Measurements from ENCODE around the gene GNA15.

Gene GNA15

GRCh38 chr19:3125900-3126524, 9.8 kb upstream of the GNA15 start (continued):
- no peak for TF ChIP-seq BCL6B (tag by site-specific recombination; IDR thresholded peaks at IDR 0.05)
- peak; percentile 73 for TF ChIP-seq HIC1 (tag by site-specific recombination; IDR thresholded peaks at IDR 0.05)
- no peak for TF ChIP-seq ZNF624 (tag by site-specific recombination; IDR thresholded peaks at IDR 0.05)
- no peak for TF ChIP-seq AEBP2 (tag by site-specific recombination; IDR thresholded peaks at IDR 0.05; ENCODE audit: borderline replicate concordance)
- no peak for TF ChIP-seq ZNF202 (tag by site-specific recombination; IDR thresholded peaks at IDR 0.05; ENCODE audit: borderline replicate concordance)
- TF ChIP-seq ZNF654 (tag by site-specific recombination; IDR thresholded peaks at IDR 0.05; ENCODE audit: low read depth) = peak; percentile 22
- no peak for TF ChIP-seq ZSCAN4 (tag by site-specific recombination; IDR thresholded peaks at IDR 0.05)
- TF ChIP-seq ZNF488 (tag by site-specific recombination; IDR thresholded peaks at IDR 0.05) = no peak
- TF ChIP-seq ZNF292 (tag by site-specific recombination; IDR thresholded peaks at IDR 0.05; ENCODE audit: borderline replicate concordance, low read depth) = no peak
- TF ChIP-seq PRDM1 (tag by site-specific recombination; IDR thresholded peaks at IDR 0.05) = no peak
- TF ChIP-seq GLI4 (tag by site-specific recombination; IDR thresholded peaks at IDR 0.05) = no peak
- no peak for TF ChIP-seq ZNF747 (tag by site-specific recombination; IDR thresholded peaks at IDR 0.05)
- no peak for TF ChIP-seq ZNF548 (tag by site-specific recombination; IDR thresholded peaks at IDR 0.05)
- TF ChIP-seq ZNF518A (tag by site-specific recombination; conservative IDR thresholded peaks at IDR 0.05; ENCODE audit: low read depth) = no peak
- TF ChIP-seq ZFP69B (tag by site-specific recombination; IDR thresholded peaks at IDR 0.05) = no peak
- TF ChIP-seq ZNF133 (tag by site-specific recombination; IDR thresholded peaks at IDR 0.05) = no peak
- TF ChIP-seq ZNF398 (tag by site-specific recombination; IDR thresholded peaks at IDR 0.05) = peak; percentile 74
- no peak for TF ChIP-seq GLIS1 (tag by site-specific recombination; IDR thresholded peaks at IDR 0.05)
- TF ChIP-seq ZNF664 (tag by site-specific recombination; IDR thresholded peaks at IDR 0.05) = no peak
- no peak for TF ChIP-seq PRDM10 (tag by site-specific recombination; IDR thresholded peaks at IDR 0.05)
